Stomach (tissue), 9 donors: ENCODE data around the gene MACROD1. TPM values are rescaled to one million over a fixed set of nuclear protein-coding genes. Genes with fewer than 3 reads are reported as not detected.

Experiments used
- DNase-seq, 2 donors: peaks; one replicate each; pipeline versions ENCODE4 v3.0.0 to v3.0.0-alpha.2; 2013 to 2019
- H3K27ac ChIP-seq, 5 donors: fragments of 200-600 bp in 4 of 5; sonication (generic) in 4 of 5; one replicate each; pipeline ENCODE4 v1.5.1; 2013 to 2019; ENCODE audit warnings: mild to moderate bottlenecking in 1 of 5, moderate library complexity in 1 of 5
- H3K27me3 ChIP-seq, 3 donors: fragments of 200-600 bp; sonication (generic); one replicate each; pipeline ENCODE4 v1.5.1; 2017 to 2019; ENCODE audit warnings: mixed run types in 1 of 3
- H3K36me3 ChIP-seq, 4 donors: fragments of 200-600 bp; sonication (generic); 1 replicate in 3 of 4; 2 replicates in 1 of 4; pipeline ENCODE4 v1.5.1; 2016 to 2019
- H3K4me1 ChIP-seq, 4 donors: fragments of 200-600 bp; sonication (generic); one replicate each; pipeline ENCODE4 v1.5.1; 2016 to 2019
- H3K4me3 ChIP-seq, 4 donors: fragments of 200-600 bp; sonication (generic) in 3 of 4; one replicate each; pipeline ENCODE4 v1.5.1; 2016 to 2019; ENCODE audit warnings: mild to moderate bottlenecking in 1 of 4
- H3K9me3 ChIP-seq, 4 donors: fragments of 200-600 bp; sonication (generic); one replicate each; pipeline ENCODE4 v1.5.1; 2016 to 2019
- CTCF ChIP-seq, 7 experiments: fragments of 450-650 bp in 4 of 7; fragments of 200-600 bp in 3 of 7; sonication (generic) in 3 of 7; IDR thresholded peaks; one replicate each; pipeline ENCODE4 v1.5.1; 2016 to 2019; ENCODE audit warnings: antibody characterized with exemption in 7 of 7, control low read depth in 2 of 7, mild to moderate bottlenecking in 1 of 7
- EP300 ChIP-seq: sonication (generic); formaldehyde crosslinking; IDR thresholded peaks from one replicate; pipeline ENCODE4 v1.6.1; 2017; ENCODE audit warnings: antibody characterized with exemption
- POLR2A ChIP-seq, 4 donors: fragments of 450-650 bp; IDR thresholded peaks; one replicate each; pipeline ENCODE4 v1.6.1; 2016; ENCODE audit warnings: antibody characterized with exemption in 4 of 4, control low read depth in 2 of 4, mild to moderate bottlenecking in 1 of 4, moderate library complexity in 1 of 4
- POLR2AphosphoS5 ChIP-seq, 3 donors: sonication (generic); formaldehyde crosslinking; IDR thresholded peaks; one replicate each; pipeline ENCODE4 v1.6.1; 2016; ENCODE audit warnings: antibody characterized with exemption in 3 of 3
- WGBS, 5 donors: extraction: QIAGEN DNeasy Blood & Tissue Kit in 3 of 5; methylation state at CpG; one replicate each; pipeline versions ENCODE4 v1.1.5 to v1.1.7; 2013 to 2018; 5-methylcytosine and 5-hydroxymethylcytosine counted together
- intact Hi-C: fragments of 100-400 bp; cut with DNase I; formaldehyde crosslinking; loops from one replicate; pipeline ENCODE4 v1.15.1; 2023; ENCODE audit warnings: low total_unique reads
- polyA plus RNA-seq, 3 donors: library from polyadenylated mRNA; stranded (reverse); fragments of 200-250 nt; gene quantifications; one replicate each; pipeline ENCODE4 v1.2.3, GENCODE V29; 2013
- total RNA-seq, 5 donors: library from RNA; depleted of rRNA; stranded (reverse); fragments of >200 nt; gene quantifications; one replicate each; pipeline versions ENCODE4 v1.1.0 to v1.2.3, GENCODE V29; 2014 to 2016
- donor health status: healthy with polysubstance abuse.
- donor health status: Bipolar disorder and iron deficiency.
- donor health status: healthy.

The MACROD1 gene
- total and polyA plus RNA-seq, 8 donors = 18.0 to 283 (median 47.4) TPM

GRCh38 chr11:64125676-64126075 lies 40.2 kb downstream of the MACROD1 start:
- WGBS, 5 donors = 71 to 84% (median 77%) methylated on average over 14 of the region's 14 CpGs
- Histone ChIP-seq H3K27ac (no peak overlapping the region), H3K4me1 (peaks cover 9 to 24% (median 14%) of the 10 kb centered on the region in 4 donors), H3K9me3 (no peaks in the 10 kb centered on the region), H3K4me3 (no peak overlapping the region), H3K27me3 (no peaks in the 10 kb centered on the region), H3K36me3 (no peaks in the 10 kb centered on the region)
- intact Hi-C loops = no loop called here
- TF ChIP-seq POLR2AphosphoS5 (IDR thresholded peaks at IDR 0.05) (no peak), EP300 (no peak), POLR2A (IDR thresholded peaks at IDR 0.05) (no peak), CTCF (IDR thresholded peaks at IDR 0.05) (no peak)
- no peak for DNase-seq

- TF ChIP-seq POLR2AphosphoS5 (IDR thresholded peaks at IDR 0.05) (no peak), EP300 (no peak), CTCF (IDR thresholded peaks at IDR 0.05) (no peak), POLR2A (IDR thresholded peaks at IDR 0.05) (no peak)
- WGBS, 5 donors = 79 to 89% (median 86%) methylated on average over 9 of the region's 9 CpGs
- DNase-seq = no peak
- H3K4me1 ChIP-seq = peaks cover 9 to 26% (median 14%) of the 10 kb centered on the region in 4 donors
- no peak overlapping the region for H3K4me3 ChIP-seq
- H3K9me3 ChIP-seq = no peaks in the 10 kb centered on the region
- H3K27me3 ChIP-seq = no peaks in the 10 kb centered on the region
- H3K27ac ChIP-seq = no peak overlapping the region
- intact Hi-C loops = no loop called here
- no peaks in the 10 kb centered on the region for H3K36me3 ChIP-seq
Measured at GRCh38 chr11:64124147-64124546, 41.8 kb downstream of the MACROD1 start.

- H3K27ac ChIP-seq = no peak overlapping the region
- no peaks in the 10 kb centered on the region for H3K27me3 ChIP-seq
- H3K4me3 ChIP-seq = no peak overlapping the region
- WGBS, 5 donors = 77 to 91% (median 84%) methylated on average over 3 of the region's 3 CpGs
- peaks cover 9 to 26% (median 14%) of the 10 kb centered on the region in 4 donors for H3K4me1 ChIP-seq
- intact Hi-C loops = no loop called here
- H3K9me3 ChIP-seq = no peaks in the 10 kb centered on the region
- H3K36me3 ChIP-seq = no peaks in the 10 kb centered on the region
- no peak for DNase-seq
- TF ChIP-seq POLR2A (IDR thresholded peaks at IDR 0.05) = no peak
- no peak for TF ChIP-seq EP300
- no peak for TF ChIP-seq POLR2AphosphoS5 (IDR thresholded peaks at IDR 0.05)
- TF ChIP-seq CTCF (IDR thresholded peaks at IDR 0.05) = no peak
Measured at GRCh38 chr11:64123679-64124078, 42.2 kb downstream of the MACROD1 start.

GRCh38 chr11:64122411-64123410 lies 43.2 kb downstream of the MACROD1 start:
- Histone ChIP-seq H3K4me1 (peaks cover 9 to 26% (median 14%) of the 10 kb centered on the region in 4 donors), H3K27ac (peak overlapping the region in 1 of 5 donors; percentile 56), H3K9me3 (no peaks in the 10 kb centered on the region), H3K4me3 (no peak overlapping the region), H3K36me3 (peaks cover 0 to under 1% (median under 1%) of the 10 kb centered on the region in 4 donors), H3K27me3 (no peaks in the 10 kb centered on the region)
- TF ChIP-seq CTCF (IDR thresholded peaks at IDR 0.05) = no peak
- TF ChIP-seq EP300 = no peak
- TF ChIP-seq POLR2AphosphoS5 (IDR thresholded peaks at IDR 0.05) = no peak
- no peak for TF ChIP-seq POLR2A (IDR thresholded peaks at IDR 0.05)
- intact Hi-C loops = no loop called here
- 43 to 62% (median 46%) methylated on average over 26 to 28 of the region's 28 CpGs for WGBS, 5 donors
- DNase-seq = peak; percentile 60 to 79
